GM18873 (cell line): ENCODE measurements around the gene ABHD15.
"Not testable (repeated sequence)": the region's sequence is repeated elsewhere in the genome, so short reads cannot be mapped to it uniquely, and the experiment has no call there.

ENCODE experiments used
- ATAC-seq: cut with Tn5 transposase; IDR thresholded peaks from one replicate; pipeline ENCODE4 v1.9.1; 2021; ENCODE audit warnings: mild to moderate bottlenecking, moderate library complexity, moderate number of reproducible peaks; ENCODE audit not compliant: unreplicated experiment, low FRiP score

ABHD15 gene

GRCh38 chr17:29571883-29572681, 5.2 kb upstream of the ABHD15 start:
- no peak for ATAC-seq

GRCh38 chr17:29571486-29571882, 4.6 kb upstream of the ABHD15 start:
- no peak for ATAC-seq

- no peak for ATAC-seq
These were observed 3.7 kb upstream of the ABHD15 start for GRCh38 chr17:29570521-29570920.

GRCh38 chr17:29569245-29569950, 2.6 kb upstream of the ABHD15 start:
- ATAC-seq, result no peak

GRCh38 chr17:29568331-29569244, 1.8 kb upstream of the ABHD15 start, which contains the start of gene TP53I13:
Gene TP53I13, plus strand, starts transcription at chr17:29568701. Its CDS starts 58 bp downstream, at chr17:29568759.
- no peak for ATAC-seq

- no peak for ATAC-seq
These were observed 905 bp upstream of the ABHD15 start for GRCh38 chr17:29567554-29568330.

GRCh38 chr17:29567304-29567553, 392 bp upstream of the ABHD15 start:
- no peak for ATAC-seq

GRCh38 chr17:29565643-29566472, 979 bp downstream of the ABHD15 start:
- no peak for ATAC-seq

- no peak for ATAC-seq
These were observed 3.0 kb downstream of the ABHD15 start for GRCh38 chr17:29563816-29564215.

GRCh38 chr17:29562615-29563014, 4.2 kb downstream of the ABHD15 start:
- ATAC-seq, result no peak

- no peak for ATAC-seq
These were observed 5.0 kb downstream of the ABHD15 start for GRCh38 chr17:29561554-29562517.

GRCh38 chr17:29560316-29560715, 6.5 kb downstream of the ABHD15 start:
- no peak for ATAC-seq

GRCh38 chr17:29559640-29560039, 7.2 kb downstream of the ABHD15 start:
- ATAC-seq, result no peak

- not testable (repeated sequence) for ATAC-seq
These were observed 8.7 kb downstream of the ABHD15 start for GRCh38 chr17:29558139-29558538.

- ATAC-seq, result no peak
These were observed 9.1 kb downstream of the ABHD15 start for GRCh38 chr17:29557739-29558116.

GRCh38 chr17:29557085-29557738, 9.6 kb downstream of the ABHD15 start:
- no peak for ATAC-seq

GRCh38 chr17:29555840-29556239, 11.0 kb downstream of the ABHD15 start:
- no peak for ATAC-seq
